ENCODE results near the gene GFI1B.

DNA sequence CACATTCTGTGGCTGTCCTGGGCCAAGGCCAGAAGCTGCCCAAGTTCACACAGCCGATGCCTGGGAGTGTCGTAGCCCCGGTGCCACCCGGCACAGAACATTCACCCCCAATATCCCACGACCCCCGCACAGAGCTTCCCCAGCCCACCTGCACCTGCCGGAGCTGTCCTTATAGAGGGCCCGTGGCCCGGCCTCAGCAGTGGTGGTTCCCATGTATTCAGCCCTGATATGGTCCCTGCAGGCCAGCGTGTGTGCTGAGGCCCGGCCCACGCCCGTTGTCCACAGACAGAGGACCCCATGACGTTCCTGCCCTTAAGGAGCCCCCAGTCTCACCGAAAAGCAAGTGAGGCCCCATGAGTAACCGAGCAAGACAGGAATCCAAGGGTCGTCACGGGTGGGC is 5.3 kb upstream of the GFI1B start:
- TF ChIP-seq, protein P1, sequence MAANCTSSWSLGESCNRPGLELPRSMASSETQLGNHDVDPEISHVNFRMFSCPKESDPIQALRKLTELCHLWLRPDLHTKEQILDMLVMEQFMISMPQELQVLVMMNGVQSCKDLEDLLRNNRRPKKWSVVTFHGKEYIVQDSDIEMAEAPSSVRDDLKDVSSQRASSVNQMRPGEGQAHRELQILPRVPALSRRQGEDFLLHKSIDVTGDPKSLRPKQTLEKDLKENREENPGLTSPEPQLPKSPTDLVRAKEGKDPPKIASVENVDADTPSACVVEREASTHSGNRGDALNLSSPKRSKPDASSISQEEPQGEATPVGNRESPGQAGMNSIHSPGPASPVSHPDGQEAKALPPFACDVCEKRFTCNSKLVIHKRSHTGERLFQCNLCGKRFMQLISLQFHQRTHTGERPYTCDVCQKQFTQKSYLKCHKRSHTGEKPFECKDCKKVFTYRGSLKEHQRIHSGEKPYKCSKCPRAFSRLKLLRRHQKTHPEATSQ (CRISPR knock-in tag; IDR thresholded peaks at IDR 0.05; ENCODE audit: borderline replicate concordance): no peak
- TF ChIP-seq RELA (CRISPR knock-in tag; IDR thresholded peaks at IDR 0.05): no peak
- no peak for TF ChIP-seq FOXP1 (IDR thresholded peaks at IDR 0.05)
- no peak for TF ChIP-seq FOXP1 (CRISPR knock-in tag; IDR thresholded peaks at IDR 0.05)
- no peak for TF ChIP-seq SMC3 (IDR thresholded peaks at IDR 0.05; ENCODE audit: low read length)
- no peak for TF ChIP-seq POLR2A (IDR thresholded peaks at IDR 0.05; ENCODE audit: insufficient read depth in 1 of 2, low read depth in 2 of 2, low read length in 2 of 2)

Measured in HepG2 (cell line).